GM18498 (cell line): ENCODE results near the gene MYCBP2.
"Not testable (repeated sequence)": the region's sequence is repeated elsewhere in the genome, so short reads cannot be mapped to it uniquely, and the experiment has no call there.

ENCODE experiments used
- ATAC-seq: cut with Tn5 transposase; IDR thresholded peaks from one replicate; pipeline ENCODE4 v1.9.1; 2021; ENCODE audit warnings: mild to moderate bottlenecking, moderate library complexity; ENCODE audit not compliant: unreplicated experiment

Gene MYCBP2

GRCh38 chr13:77034881-77035280 is 292.0 kb downstream of the MYCBP2 start:
- ATAC-seq, result no peak

GRCh38 chr13:77033717-77034302 is 293.1 kb downstream of the MYCBP2 start:
- ATAC-seq, result no peak

GRCh38 chr13:77031656-77032243 is 295.1 kb downstream of the MYCBP2 start:
- no peak for ATAC-seq

- ATAC-seq, result no peak
Observed at GRCh38 chr13:77029436-77029835, 297.5 kb downstream of the MYCBP2 start.

- no peak for ATAC-seq
Observed at GRCh38 chr13:77028202-77028601, 298.7 kb downstream of the MYCBP2 start.

GRCh38 chr13:77026861-77027621 is 299.9 kb downstream of the MYCBP2 start, which contains the start of gene FBXL3:
FBXL3 (minus strand) TSS chr13:77027159; CDS start chr13:77021860, 5,299 bp downstream.
- peak; percentile 63 for ATAC-seq

GRCh38 chr13:77026255-77026860 is 300.5 kb downstream of the MYCBP2 start:
- ATAC-seq, result peak; percentile 61

- no peak for ATAC-seq
Observed at GRCh38 chr13:77022341-77022740, 304.6 kb downstream of the MYCBP2 start.

GRCh38 chr13:77019756-77020155 is 307.1 kb downstream of the MYCBP2 start:
- no peak for ATAC-seq

- no peak for ATAC-seq
Observed at GRCh38 chr13:77016888-77017623, 309.8 kb downstream of the MYCBP2 start.

- ATAC-seq, result no peak
Observed at GRCh38 chr13:77016251-77016812, 310.6 kb downstream of the MYCBP2 start.

- ATAC-seq, result no peak
Observed at GRCh38 chr13:77014906-77015685, 311.8 kb downstream of the MYCBP2 start.

- ATAC-seq, result no peak
Observed at GRCh38 chr13:77013853-77014542, 312.9 kb downstream of the MYCBP2 start.

GRCh38 chr13:77009719-77010118 is 317.2 kb downstream of the MYCBP2 start:
- ATAC-seq, result not testable (repeated sequence)

- ATAC-seq, result peak; percentile 49
Observed at GRCh38 chr13:77009011-77009410, 317.9 kb downstream of the MYCBP2 start.

- peak; percentile 53 for ATAC-seq
Observed at GRCh38 chr13:77008337-77008736, 318.6 kb downstream of the MYCBP2 start.

- peak; percentile 40 for ATAC-seq
Observed at GRCh38 chr13:77002590-77003190, 324.2 kb downstream of the MYCBP2 start.

GRCh38 chr13:77001963-77002587 is 324.8 kb downstream of the MYCBP2 start:
- no peak for ATAC-seq
